ENCODE measurements around the gene SRPK2. TPM values are rescaled to one million over a fixed set of nuclear protein-coding genes. Genes with fewer than 3 reads are reported as not detected.
A peak's percentile ranks its signal among the peaks of the same experiment; 100 is the strongest.
"Not testable (repeated sequence)": the region's sequence is repeated elsewhere in the genome, so short reads cannot be mapped to it uniquely, and the experiment has no call there.

SRPK2 gene
- total RNA-seq, 2 donors from 2014 or later: 26.5 to 28.9 TPM

GRCh38 chr7:105387508-105388355 lies 989 bp downstream of the SRPK2 start:
- intact Hi-C loops (cut with DNase I): no loop called here
- peak; percentile 66 for DNase-seq

GRCh38 chr7:105377903-105378302 lies 10.8 kb downstream of the SRPK2 start:
- intact Hi-C loops (cut with DNase I): no loop called here
- ATAC-seq (no peak), DNase-seq (no peak)

More at GRCh38 chr7:105387508-105388355, 989 bp downstream of the SRPK2 start:
- ATAC-seq: peak; percentile 62 to 72

GRCh38 chr7:105376908-105377533 lies 11.7 kb downstream of the SRPK2 start:
- ATAC-seq: peak in 1 of 2 donors; percentile 24
- no peak for DNase-seq

GRCh38 chr7:105369944-105370343 lies 18.8 kb downstream of the SRPK2 start:
- intact Hi-C loops (cut with DNase I): no loop called here
- DNase-seq (no peak), ATAC-seq (no peak)

More at GRCh38 chr7:105376908-105377533, 11.7 kb downstream of the SRPK2 start:
- intact Hi-C loops (cut with DNase I): no loop called here

- DNase-seq: no peak
- intact Hi-C loops (cut with DNase I): no loop called here
- ATAC-seq: no peak
These were observed 21.3 kb downstream of the SRPK2 start for GRCh38 chr7:105367458-105367857.

GRCh38 chr7:105365541-105366534 lies 22.9 kb downstream of the SRPK2 start:
- no peak for DNase-seq
- no peak for ATAC-seq
- intact Hi-C loops (cut with DNase I): no loop called here

GRCh38 chr7:105364684-105365083 lies 24.0 kb downstream of the SRPK2 start:
- ATAC-seq (peak in 1 of 2 donors; percentile 24), DNase-seq (no peak)
- intact Hi-C loops (cut with DNase I): no loop called here

GRCh38 chr7:105363657-105364056 lies 25.1 kb downstream of the SRPK2 start:
- ATAC-seq; intact Hi-C loops (cut with DNase I); DNase-seq: not testable (repeated sequence)

- ATAC-seq; DNase-seq; intact Hi-C loops (cut with DNase I): not testable (repeated sequence)
These were observed 26.0 kb downstream of the SRPK2 start for GRCh38 chr7:105362685-105363084.

- DNase-seq; ATAC-seq; intact Hi-C loops (cut with DNase I): not testable (repeated sequence)
These were observed 26.7 kb downstream of the SRPK2 start for GRCh38 chr7:105361995-105362394.

GRCh38 chr7:105360149-105360548 lies 28.6 kb downstream of the SRPK2 start:
- intact Hi-C loops (cut with DNase I); ATAC-seq; DNase-seq: not testable (repeated sequence)

GRCh38 chr7:105355701-105356100 lies 33.0 kb downstream of the SRPK2 start:
- no peak for DNase-seq
- intact Hi-C loops (cut with DNase I): no loop called here
- no peak for ATAC-seq

- ATAC-seq (no peak), DNase-seq (no peak)
- intact Hi-C loops (cut with DNase I): no loop called here
These were observed 34.3 kb downstream of the SRPK2 start for GRCh38 chr7:105354383-105354782.

GRCh38 chr7:105353752-105354328 lies 34.9 kb downstream of the SRPK2 start:
- ATAC-seq (peak; percentile 42 to 63), DNase-seq (peak; percentile 48)
- intact Hi-C loops (cut with DNase I): no loop called here

- DNase-seq (no peak), ATAC-seq (peak in 1 of 2 donors; percentile 12)
- intact Hi-C loops (cut with DNase I): no loop called here
These were observed 35.6 kb downstream of the SRPK2 start for GRCh38 chr7:105352901-105353668.

- intact Hi-C loops (cut with DNase I): no loop called here
- ATAC-seq (peak; percentile 89 to 93), DNase-seq (peak; percentile 82)
These were observed 36.6 kb downstream of the SRPK2 start for GRCh38 chr7:105352018-105352612.

- DNase-seq: no peak
- no peak for ATAC-seq
- intact Hi-C loops (cut with DNase I): no loop called here
These were observed 37.8 kb downstream of the SRPK2 start for GRCh38 chr7:105350906-105351305.

GRCh38 chr7:105348177-105348576 lies 40.5 kb downstream of the SRPK2 start:
- intact Hi-C loops (cut with DNase I); ATAC-seq: not testable (repeated sequence)

More at GRCh38 chr7:105348177-105348576, 40.5 kb downstream of the SRPK2 start:
- not testable (repeated sequence) for DNase-seq
